Loucy (cell line): ENCODE data around the gene BEND4.

Experiments
- H2AFZ ChIP-seq: fragments of 200-600 bp; sonication (generic); 2 replicates; pipeline ENCODE4 v1.6.0; 2016; ENCODE audit warnings: antibody characterized with exemption, mild to moderate bottlenecking, low read length, moderate library complexity
- H3F3A ChIP-seq: fragments of 200-600 bp; 2 replicates; pipeline ENCODE4 v1.6.0; 2016; ENCODE audit warnings: antibody characterized with exemption, low read depth, mild to moderate bottlenecking
- H3K27me3 ChIP-seq: fragments of 200-600 bp; sonication (generic); 2 replicates; pipeline ENCODE4 v1.6.1; 2014; ENCODE audit warnings: low read length, mild to moderate bottlenecking; ENCODE audit not compliant: insufficient read depth, poor library complexity, severe bottlenecking
- H3K36me3 ChIP-seq: fragments of 200-600 bp; sonication (generic); 2 replicates; pipeline ENCODE4 v1.6.1; 2016; ENCODE audit warnings: low read length; ENCODE audit not compliant: insufficient read depth
- H3K4me1 ChIP-seq: fragments of 200-600 bp; sonication (generic); 2 replicates; pipeline ENCODE4 v1.5.1; 2014; ENCODE audit warnings: low read length, mild to moderate bottlenecking; ENCODE audit not compliant: insufficient read depth, poor library complexity, severe bottlenecking
- H3K4me2 ChIP-seq: fragments of 200-600 bp; sonication (generic); 2 replicates; pipeline ENCODE4 v1.6.0; 2014; ENCODE audit warnings: antibody characterized with exemption, low read length, low read depth, mild to moderate bottlenecking; ENCODE audit not compliant: poor library complexity, severe bottlenecking
- H3K4me3 ChIP-seq: fragments of 200-600 bp; sonication (generic); 2 replicates; pipeline ENCODE4 v1.5.1; 2014; ENCODE audit warnings: low read length, mild to moderate bottlenecking, mixed read lengths; ENCODE audit not compliant: poor library complexity, severe bottlenecking
- H3K79me2 ChIP-seq: fragments of 200-600 bp; sonication (generic); 2 replicates; pipeline ENCODE4 v1.6.1; 2014; ENCODE audit warnings: low read length; ENCODE audit not compliant: insufficient read depth
- H3K9ac ChIP-seq: fragments of 200-600 bp; sonication (generic); 2 replicates; pipeline ENCODE4 v1.6.0; 2014; ENCODE audit warnings: mild to moderate bottlenecking, low read depth, low read length, moderate library complexity; ENCODE audit not compliant: poor library complexity, severe bottlenecking
- H3K9me2 ChIP-seq: fragments of 200-600 bp; sonication (generic); replicated peaks from 2 replicates; pipeline ENCODE4 v1.6.1; 2016; ENCODE audit warnings: low read depth, low read length, mixed read lengths
- H3K9me3 ChIP-seq: fragments of 200-600 bp; sonication (generic); 2 replicates; pipeline ENCODE4 v1.6.1; 2014; ENCODE audit warnings: mild to moderate bottlenecking, antibody characterized with exemption, low read length, low read depth; ENCODE audit not compliant: insufficient read depth
- H4K20me1 ChIP-seq: fragments of 200-600 bp; sonication (generic); 2 replicates; pipeline ENCODE4 v1.6.0; 2014; ENCODE audit warnings: antibody characterized with exemption, low read length, mild to moderate bottlenecking; ENCODE audit not compliant: insufficient read depth, poor library complexity, severe bottlenecking
- EZH2phosphoT487 ChIP-seq: fragments of 200-600 bp; IDR thresholded peaks from 2 replicates; pipeline ENCODE4 v1.6.1; 2018; ENCODE audit warnings: antibody characterized with exemption, mild to moderate bottlenecking, moderate library complexity, borderline replicate concordance
- TF ChIP-seq, protein P1 (sequence below): fragments of 200-600 bp; sonication (generic); conservative IDR thresholded peaks from 2 replicates; pipeline ENCODE4 v1.5.1; 2014; ENCODE audit warnings: mild to moderate bottlenecking, antibody characterized with exemption, low read length

BEND4 gene

DNA sequence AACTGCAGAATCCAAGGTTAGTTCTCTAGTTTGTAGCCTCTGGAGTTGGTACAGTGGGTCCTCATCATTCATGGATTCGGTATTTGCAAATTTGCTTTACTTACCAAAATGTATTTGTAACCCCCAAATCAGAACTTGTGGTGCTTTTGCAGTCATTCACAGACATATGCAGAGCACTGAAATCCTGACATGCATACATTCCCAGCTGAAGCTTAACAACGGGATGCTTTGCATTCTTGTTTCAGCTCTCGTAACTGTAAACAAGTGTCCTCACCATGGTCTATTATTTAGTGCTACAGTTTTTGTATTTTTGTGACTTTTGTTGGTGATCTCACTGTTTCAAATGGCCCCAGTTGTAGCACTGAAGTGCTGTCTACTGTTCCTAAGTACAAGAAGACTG, 16.1 kb downstream of the BEND4 start:
- no peak for TF ChIP-seq EZH2phosphoT487
- H3K36me3 ChIP-seq, result no peaks in the 10 kb centered on the region

DNA sequence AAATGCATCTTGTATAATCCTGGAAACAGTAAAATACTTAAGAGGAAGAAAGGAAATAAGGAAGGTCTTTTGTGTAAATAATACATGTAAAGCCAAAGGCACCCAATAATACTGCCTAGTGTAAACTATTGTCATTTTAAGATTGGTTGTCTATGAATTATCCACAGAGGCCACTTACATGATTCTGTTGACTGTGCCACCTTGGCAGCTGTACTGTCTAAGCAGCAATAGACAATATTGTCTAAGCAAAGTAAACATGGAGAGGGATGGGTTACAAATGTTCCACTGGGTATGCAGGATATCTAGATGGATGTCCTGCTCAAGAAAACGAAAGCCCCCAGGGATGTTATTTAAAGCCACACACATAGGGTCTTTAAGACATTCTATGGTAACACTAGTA, 19.4 kb downstream of the BEND4 start:
- Histone ChIP-seq H3K9me3 (no peaks in the 10 kb centered on the region), H3K9ac (no peak overlapping the region), H3K4me1 (no peaks in the 10 kb centered on the region), H3K27me3 (no peaks in the 10 kb centered on the region), H4K20me1 (no peaks in the 10 kb centered on the region), H3K79me2 (no peaks in the 10 kb centered on the region), H3K4me2 (no peak overlapping the region), H3K4me3 (no peak overlapping the region), H3K9me2 (no peaks in the 10 kb centered on the region), H3F3A (no peaks in the 10 kb centered on the region), H2AFZ (no peak overlapping the region), H3K36me3 (no peaks in the 10 kb centered on the region)
- TF ChIP-seq, protein P1, sequence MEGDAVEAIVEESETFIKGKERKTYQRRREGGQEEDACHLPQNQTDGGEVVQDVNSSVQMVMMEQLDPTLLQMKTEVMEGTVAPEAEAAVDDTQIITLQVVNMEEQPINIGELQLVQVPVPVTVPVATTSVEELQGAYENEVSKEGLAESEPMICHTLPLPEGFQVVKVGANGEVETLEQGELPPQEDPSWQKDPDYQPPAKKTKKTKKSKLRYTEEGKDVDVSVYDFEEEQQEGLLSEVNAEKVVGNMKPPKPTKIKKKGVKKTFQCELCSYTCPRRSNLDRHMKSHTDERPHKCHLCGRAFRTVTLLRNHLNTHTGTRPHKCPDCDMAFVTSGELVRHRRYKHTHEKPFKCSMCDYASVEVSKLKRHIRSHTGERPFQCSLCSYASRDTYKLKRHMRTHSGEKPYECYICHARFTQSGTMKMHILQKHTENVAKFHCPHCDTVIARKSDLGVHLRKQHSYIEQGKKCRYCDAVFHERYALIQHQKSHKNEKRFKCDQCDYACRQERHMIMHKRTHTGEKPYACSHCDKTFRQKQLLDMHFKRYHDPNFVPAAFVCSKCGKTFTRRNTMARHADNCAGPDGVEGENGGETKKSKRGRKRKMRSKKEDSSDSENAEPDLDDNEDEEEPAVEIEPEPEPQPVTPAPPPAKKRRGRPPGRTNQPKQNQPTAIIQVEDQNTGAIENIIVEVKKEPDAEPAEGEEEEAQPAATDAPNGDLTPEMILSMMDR, result no peak
- no peak for TF ChIP-seq EZH2phosphoT487

More for the DNA sequence above, 16.1 kb downstream of the BEND4 start:
- Histone ChIP-seq H3K4me3 (no peak overlapping the region), H2AFZ (no peak overlapping the region), H3K4me1 (no peaks in the 10 kb centered on the region), H3K9me3 (no peaks in the 10 kb centered on the region), H3K9ac (no peak overlapping the region), H3K9me2 (no peaks in the 10 kb centered on the region), H3K4me2 (no peak overlapping the region), H3K79me2 (no peaks in the 10 kb centered on the region), H3K27me3 (no peaks in the 10 kb centered on the region), H4K20me1 (no peaks in the 10 kb centered on the region), H3F3A (no peaks in the 10 kb centered on the region)

GRCh38 chr4:42132099-42132498, 20.4 kb downstream of the BEND4 start:
- Histone ChIP-seq H3K4me1 (no peaks in the 10 kb centered on the region), H3K36me3 (no peaks in the 10 kb centered on the region), H4K20me1 (no peaks in the 10 kb centered on the region), H3K4me3 (no peak overlapping the region), H3K79me2 (no peaks in the 10 kb centered on the region), H3K9me2 (no peaks in the 10 kb centered on the region), H3K9ac (no peak overlapping the region), H3F3A (no peaks in the 10 kb centered on the region), H3K27me3 (no peaks in the 10 kb centered on the region), H2AFZ (no peak overlapping the region), H3K9me3 (no peaks in the 10 kb centered on the region), H3K4me2 (no peak overlapping the region)
- TF ChIP-seq, protein P1, result no peak
- no peak for TF ChIP-seq EZH2phosphoT487

GRCh38 chr4:42123071-42123644, 29.3 kb downstream of the BEND4 start:
- Histone ChIP-seq H3K4me2 (no peak overlapping the region), H3K27me3 (no peaks in the 10 kb centered on the region), H3K4me3 (no peak overlapping the region), H4K20me1 (no peaks in the 10 kb centered on the region), H3K36me3 (no peaks in the 10 kb centered on the region), H3K4me1 (no peaks in the 10 kb centered on the region), H3F3A (no peaks in the 10 kb centered on the region), H2AFZ (no peak overlapping the region), H3K9me3 (no peaks in the 10 kb centered on the region), H3K9me2 (no peaks in the 10 kb centered on the region), H3K79me2 (no peaks in the 10 kb centered on the region), H3K9ac (no peak overlapping the region)
- TF ChIP-seq EZH2phosphoT487, result no peak
- TF ChIP-seq, protein P1, result no peak
